Heart right ventricle (tissue), 16 donors: ENCODE results near the gene S100A8. TPM values are rescaled to one million over a fixed set of nuclear protein-coding genes. Genes with fewer than 3 reads are reported as not detected.

Experiments
- ATAC-seq, 8 donors: fragments of 200-7000 bp; cut with Tn5 transposase; one replicate each; pipeline ENCODE4 v1.9.1; 2020; ENCODE audit warnings: mild to moderate bottlenecking in 8 of 8, moderate library complexity in 8 of 8, moderate number of reproducible peaks in 1 of 8
- DNase-seq, 2 donors: peaks; one replicate each; pipeline ENCODE4 v3.0.0-alpha.2; 2020
- H3K27ac ChIP-seq, 10 donors: fragments of 200-600 bp; sonication (generic) in 2 of 10; one replicate each; pipeline versions ENCODE4 v1.5.0 to v1.8.0; 2020 to 2022; ENCODE audit warnings: mild to moderate bottlenecking in 3 of 10
- H3K27me3 ChIP-seq, 7 donors: fragments of 200-600 bp; one replicate each; pipeline ENCODE4 v1.8.0; 2021 to 2022; ENCODE audit warnings: mild to moderate bottlenecking in 2 of 7
- H3K36me3 ChIP-seq, 9 donors: fragments of 200-600 bp; sonication (generic) in 1 of 9; one replicate each; pipeline versions ENCODE4 v1.5.0 to v1.8.0; 2020 to 2022; ENCODE audit warnings: mild to moderate bottlenecking in 2 of 9
- H3K4me1 ChIP-seq, 9 donors: fragments of 200-600 bp; sonication (generic) in 1 of 9; one replicate each; pipeline versions ENCODE4 v1.5.0 to v1.8.0; 2020 to 2022; ENCODE audit warnings: mild to moderate bottlenecking in 4 of 9
- H3K4me3 ChIP-seq, 10 donors: fragments of 200-600 bp; sonication (generic) in 2 of 10; one replicate each; pipeline versions ENCODE4 v1.5.0 to v1.8.0; 2020 to 2022; ENCODE audit warnings: mild to moderate bottlenecking in 7 of 10, moderate library complexity in 2 of 10
- H3K9me3 ChIP-seq, 11 donors: fragments of 200-600 bp in 10 of 11; sonication (generic) in 2 of 11; one replicate each; pipeline versions ENCODE4 v1.5.0 to v1.8.0; 2013 to 2022; ENCODE audit warnings: mild to moderate bottlenecking in 2 of 11, control low read depth in 1 of 11, moderate library complexity in 1 of 11
- WGBS, 2 donors: extraction: QIAGEN DNeasy Blood & Tissue Kit; methylation state at CpG; one replicate each; pipeline ENCODE4 v1.1.7; 2013; ENCODE audit warnings: inconsistent platforms in 1 of 2; 5-methylcytosine and 5-hydroxymethylcytosine counted together
- intact Hi-C, 10 donors: fragments of 100-400 bp; cut with DNase I; formaldehyde crosslinking; loops; one replicate each; pipeline versions ENCODE4 v1.11.1 to v1.14.2; 2022
- long read RNA-seq, 3 donors: library from polyadenylated mRNA; unstranded; transcript quantifications; one replicate each; pipeline ENCODE4 v2.0.0, GENCODE V29; 2020 to 2021
- polyA plus RNA-seq, 2 donors: library from polyadenylated mRNA; stranded (reverse); fragments of 200-250 nt; gene quantifications; one replicate each; pipeline ENCODE4 v1.2.3, GENCODE V29; 2013
- total RNA-seq, 10 donors: library from RNA; stranded (reverse); fragmentation: NEBNext Ultra II Directional in 3 of 10; extraction: Animal tissue kit (Norgen Biotek cat#: 25700) in 3 of 10; gene quantifications; one replicate each; pipeline versions ENCODE4 v1.2.1 to v1.2.4, GENCODE V29; 2021 to 2023
- TF ChIP-seq, protein P1 (sequence below), 9 donors: fragments of 200-600 bp; sonication (generic) in 2 of 9; IDR thresholded peaks; one replicate each; pipeline versions ENCODE4 v1.5.0 to v1.8.0; 2021 to 2022; ENCODE audit warnings: antibody characterized with exemption in 9 of 9, mild to moderate bottlenecking in 5 of 9, moderate library complexity in 1 of 9
- donor health status: Arrhythmogenic right ventricular cardiomyopathy.
- donor health status: ischemic (EF 13 %, LVEDD 7.1; RV severe dilation, severe dysfunction).
- donor health status: healthy with polysubstance abuse.
- donor health status: DM: no; HTN: yes; CAD: no.
- donor health status: DM: no; HTN: no; CAD: no.
- donor health status: ischemic (EF 25% LVEDD 6.9; RV normal size, moderate dysfunction).
- donor health status: ischemic (EF 25% LVEDD 5.7; RV mildly dilated, moderate dysfunction).
- donor health status: healthy.
- donor health status: DM: yes; HTN: yes; CAD: no.
- donor health status: Ischemic cardiomyopathy.
- donor health status: ischemic (EF 35%, LVEDD 5.7; RV mildly dilated, moderate dysfunction).
- donor health status: nonischemic (EF 11% LVEDD 7.7; RV severe dilation, severe dysfunction).
- donor health status: DM: yes; HTN: yes; CAD: no.
- donor health status: PGD.
- donor health status: ischemic (EF 29% LVEDD 5.4; RV normal size, mild dysfunction).
- donor health status: nonischemic (EF 23%, LVEDD 6.1; RV moderate dilation, normal function).

Gene S100A8
- total RNA-seq (100 to 1,000 TPM in 1 of 10 donors, 10 to 100 TPM in 7, 1 to 10 TPM in 2; 6.2 to 105 (median 24.5) TPM), polyA plus RNA-seq (10 to 100 TPM; 73.6 to 79.2 TPM)
- long read RNA-seq, donor 1, transcript S100A8-202 (3 exons, 523 nt): major isoform, 8 of 13 reads
- long read RNA-seq, donor 1, partial matches to known transcripts: 0 of 13 reads
- long read RNA-seq, donor 1, other reads (novel, unspliced or antisense): 3 of 13 reads
- long read RNA-seq, donor 2, partial matches to known transcripts: 0 of 6 reads
- long read RNA-seq, donor 2, other reads (novel, unspliced or antisense): 0 of 6 reads
- long read RNA-seq, donor 3, partial matches to known transcripts: 0 of 1 reads
- long read RNA-seq, donor 3, other reads (novel, unspliced or antisense): 0 of 1 reads

DNA sequence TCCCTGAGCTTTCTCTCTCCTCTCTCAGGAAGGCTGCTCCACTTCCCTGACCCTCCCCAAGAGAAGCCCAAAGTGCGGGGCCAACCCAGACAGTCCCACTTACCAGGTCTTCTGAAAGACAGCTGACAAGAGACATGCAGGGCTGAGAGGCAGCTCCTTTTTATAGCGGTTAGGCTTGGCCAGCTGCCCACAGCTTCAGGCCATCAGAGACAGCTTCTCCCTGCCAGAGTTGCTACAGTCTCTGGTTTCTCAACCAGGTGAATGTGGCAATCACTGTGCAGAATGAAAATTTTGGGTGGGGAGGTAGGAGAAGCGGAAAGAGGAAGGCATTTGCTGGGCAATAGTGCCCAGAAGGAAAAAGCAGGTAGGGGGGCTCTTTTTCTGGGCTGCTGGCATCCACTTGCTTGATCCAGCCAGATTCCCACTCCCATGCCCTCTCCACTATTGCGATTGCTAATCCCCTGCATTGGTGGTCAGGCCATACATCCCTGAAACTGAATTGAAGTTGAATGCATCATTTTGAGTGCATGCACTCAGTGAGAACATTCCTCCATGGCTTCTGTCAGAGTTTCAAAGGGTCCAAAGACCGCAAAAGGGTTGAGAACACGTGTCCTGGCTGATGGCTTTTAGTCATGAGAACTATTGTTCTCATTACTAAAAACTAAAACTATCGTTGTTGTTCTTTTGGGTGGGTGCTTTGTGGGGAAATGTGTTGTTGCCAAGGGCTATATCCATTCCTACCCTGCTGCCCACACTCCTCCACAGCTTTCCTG lies at the start of gene S100A8:
TSS of gene S100A8 (minus strand) at position 136 of the 773 bp plus-strand sequence. CDS start 538 bp downstream, outside the sequence.
- TF ChIP-seq, protein P1, sequence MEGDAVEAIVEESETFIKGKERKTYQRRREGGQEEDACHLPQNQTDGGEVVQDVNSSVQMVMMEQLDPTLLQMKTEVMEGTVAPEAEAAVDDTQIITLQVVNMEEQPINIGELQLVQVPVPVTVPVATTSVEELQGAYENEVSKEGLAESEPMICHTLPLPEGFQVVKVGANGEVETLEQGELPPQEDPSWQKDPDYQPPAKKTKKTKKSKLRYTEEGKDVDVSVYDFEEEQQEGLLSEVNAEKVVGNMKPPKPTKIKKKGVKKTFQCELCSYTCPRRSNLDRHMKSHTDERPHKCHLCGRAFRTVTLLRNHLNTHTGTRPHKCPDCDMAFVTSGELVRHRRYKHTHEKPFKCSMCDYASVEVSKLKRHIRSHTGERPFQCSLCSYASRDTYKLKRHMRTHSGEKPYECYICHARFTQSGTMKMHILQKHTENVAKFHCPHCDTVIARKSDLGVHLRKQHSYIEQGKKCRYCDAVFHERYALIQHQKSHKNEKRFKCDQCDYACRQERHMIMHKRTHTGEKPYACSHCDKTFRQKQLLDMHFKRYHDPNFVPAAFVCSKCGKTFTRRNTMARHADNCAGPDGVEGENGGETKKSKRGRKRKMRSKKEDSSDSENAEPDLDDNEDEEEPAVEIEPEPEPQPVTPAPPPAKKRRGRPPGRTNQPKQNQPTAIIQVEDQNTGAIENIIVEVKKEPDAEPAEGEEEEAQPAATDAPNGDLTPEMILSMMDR (IDR thresholded peaks at IDR 0.05): no peak
- ATAC-seq (peak; percentile 58 to 90 (median 84)), DNase-seq (peak; percentile 59 to 75)
- Histone ChIP-seq H3K27ac (peak within 1 kb of the TSS in 2 of 10 donors; percentile 12 to 87), H3K36me3 (no peaks in the 10 kb centered on the region), H3K4me3 (peak within 1 kb of the TSS in 1 of 10 donors; percentile 48), H3K9me3 (no peaks in the 10 kb centered on the region), H3K4me1 (peaks cover 0 to 53% (median 4%) of the 10 kb centered on the region in 9 donors), H3K27me3 (peaks cover 0 to 7% (median 0%) of the 10 kb centered on the region in 7 donors)
- intact Hi-C loops: no loop called here
- 57% methylated on average over 7 of the region's 7 CpGs for WGBS, 2 donors

DNA sequence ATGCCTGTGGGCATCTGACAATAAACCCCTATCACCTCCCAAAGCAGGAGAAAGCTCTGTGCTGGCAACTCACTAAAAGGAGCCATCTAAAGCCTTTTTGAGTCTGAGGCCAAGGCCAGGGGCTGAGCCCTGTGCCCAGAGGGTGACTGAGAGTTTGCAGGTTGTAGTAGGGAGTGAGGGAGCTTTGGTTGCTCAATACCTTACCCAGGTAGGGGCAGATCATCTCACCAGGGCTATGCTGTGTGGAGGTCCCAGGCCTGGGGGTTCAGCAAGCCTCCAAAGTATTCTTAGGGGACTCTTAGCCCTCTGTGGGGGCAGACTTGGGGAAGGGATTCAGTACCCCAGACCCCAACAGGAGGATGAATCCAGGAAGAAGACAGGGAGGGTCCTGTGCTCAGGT lies 48.4 kb upstream of the S100A8 start:
- H3K27ac ChIP-seq: no peak overlapping the region
- ATAC-seq (no peak), DNase-seq (no peak)
- intact Hi-C loops: no loop called here
- peaks cover 0 to 6% (median 0%) of the 10 kb centered on the region in 11 donors for H3K9me3 ChIP-seq
- H3K4me1 ChIP-seq: no peaks in the 10 kb centered on the region
- no peaks in the 10 kb centered on the region for H3K36me3 ChIP-seq
- TF ChIP-seq, protein P1 (IDR thresholded peaks at IDR 0.05): no peak
- H3K4me3 ChIP-seq: no peak overlapping the region
- H3K27me3 ChIP-seq: peaks cover 0 to 29% (median 8%) of the 10 kb centered on the region in 7 donors

DNA sequence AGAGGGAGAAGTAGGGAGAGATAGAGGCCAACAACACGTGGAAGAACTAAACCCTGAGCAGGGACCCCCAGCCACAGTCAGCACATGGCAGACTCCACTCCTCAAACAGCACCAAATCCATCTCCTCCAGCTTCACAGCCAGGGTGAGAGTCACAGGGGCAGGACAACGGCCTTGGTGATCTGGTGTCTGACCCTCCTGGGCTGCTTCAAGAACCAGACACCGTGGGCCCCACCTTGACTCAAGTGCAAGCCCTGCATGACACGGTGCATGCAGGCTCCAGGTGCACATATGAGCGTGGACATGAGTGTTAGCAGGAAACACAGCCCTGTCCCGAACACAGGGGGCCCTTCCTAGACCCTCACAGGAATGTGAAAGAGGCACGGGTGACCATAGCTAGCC lies 47.7 kb upstream of the S100A8 start:
- DNase-seq (no peak), ATAC-seq (no peak)
- Histone ChIP-seq H3K27ac (no peak overlapping the region), H3K27me3 (peaks cover 0 to 24% (median 8%) of the 10 kb centered on the region in 7 donors), H3K4me3 (no peak overlapping the region), H3K36me3 (no peaks in the 10 kb centered on the region), H3K4me1 (no peaks in the 10 kb centered on the region), H3K9me3 (peaks cover 0 to 5% (median 0%) of the 10 kb centered on the region in 11 donors)
- TF ChIP-seq, protein P1 (IDR thresholded peaks at IDR 0.05): no peak
- 70% methylated on average over 7 of the region's 7 CpGs for WGBS, 2 donors
- intact Hi-C loops: no loop called here

DNA sequence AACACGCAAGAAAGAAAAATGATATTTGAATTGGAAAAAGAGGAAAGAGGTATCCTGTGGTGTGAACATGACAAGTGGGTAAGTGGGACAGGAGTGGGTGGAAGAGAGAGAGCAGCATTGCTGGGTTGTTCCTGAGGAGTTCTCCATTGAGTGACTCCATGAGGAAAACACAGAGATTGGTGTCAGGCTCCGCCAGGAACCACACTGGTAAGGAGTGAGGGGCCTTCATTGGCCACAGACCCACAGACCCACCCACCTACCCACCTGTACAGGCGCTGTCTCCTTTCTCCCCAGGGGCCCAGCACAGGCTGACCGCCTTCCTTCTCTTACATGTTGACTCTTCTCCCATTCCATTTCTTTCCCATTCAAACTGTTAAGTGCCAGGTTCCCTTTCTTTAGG lies 46.4 kb upstream of the S100A8 start:
- TF ChIP-seq, protein P1 (IDR thresholded peaks at IDR 0.05): no peak
- H3K4me1 ChIP-seq: no peaks in the 10 kb centered on the region
- no peak for DNase-seq
- no peak for ATAC-seq
- no peak overlapping the region for H3K4me3 ChIP-seq
- 91 to 93% methylated on average over 4 of the region's 4 CpGs for WGBS, 2 donors
- H3K27ac ChIP-seq: no peak overlapping the region
- H3K9me3 ChIP-seq: no peaks in the 10 kb centered on the region
- peaks cover 0 to 23% (median 3%) of the 10 kb centered on the region in 7 donors for H3K27me3 ChIP-seq
- intact Hi-C loops: no loop called here
- no peaks in the 10 kb centered on the region for H3K36me3 ChIP-seq
